Esophagus squamous epithelium (tissue), 5 donors: ENCODE data around the gene KIRREL2. TPM values are rescaled to one million over a fixed set of nuclear protein-coding genes. Genes with fewer than 3 reads are reported as not detected.

Experiments used
- DNase-seq: peaks from one replicate; lab custom pipeline; 2025; lab: John Stamatoyannopoulos, UW
- H3K27ac ChIP-seq, 4 donors: fragments of 200-600 bp; sonication (generic); one replicate each; pipeline ENCODE4 v1.5.1; 2016 to 2019; ENCODE audit warnings: mild to moderate bottlenecking in 1 of 4
- H3K27me3 ChIP-seq, 4 donors: fragments of 200-600 bp; sonication (generic); 1 replicate in 3 of 4; 2 replicates in 1 of 4; pipeline versions ENCODE4 v1.5.1 to v1.6.0; 2017 to 2021; ENCODE audit warnings: antibody characterized with exemption in 1 of 4
- H3K36me3 ChIP-seq, 3 donors: fragments of 200-600 bp; sonication (generic); one replicate each; pipeline ENCODE4 v1.5.1; 2016 to 2019
- H3K4me1 ChIP-seq, 3 donors: fragments of 200-600 bp; sonication (generic); one replicate each; pipeline ENCODE4 v1.5.1; 2017 to 2019
- H3K4me3 ChIP-seq, 4 donors: fragments of 200-600 bp; sonication (generic); 1 replicate in 3 of 4; 2 replicates in 1 of 4; pipeline ENCODE4 v1.5.1; 2016 to 2019; ENCODE audit warnings: mild to moderate bottlenecking in 2 of 4, moderate library complexity in 1 of 4
- H3K9me3 ChIP-seq, 3 donors: fragments of 200-600 bp; sonication (generic); one replicate each; pipeline ENCODE4 v1.5.1; 2016 to 2019
- POLR2A ChIP-seq, 4 donors: fragments of 450-650 bp; IDR thresholded peaks; one replicate each; pipeline ENCODE4 v1.6.1; 2017; ENCODE audit warnings: antibody characterized with exemption in 4 of 4, mild to moderate bottlenecking in 4 of 4, moderate library complexity in 3 of 4
- WGBS, 2 donors: methylation state at CpG; one replicate each; pipeline ENCODE4 v1.1.5; 2018; 5-methylcytosine and 5-hydroxymethylcytosine counted together
- intact Hi-C: fragments of 100-400 bp; cut with DNase I; formaldehyde crosslinking; loops from one replicate; pipeline ENCODE4 v1.15.0; 2022
- total RNA-seq, 4 donors: library from RNA; depleted of rRNA; stranded (reverse); fragments of >200 nt; gene quantifications; one replicate each; pipeline ENCODE4 v1.1.0, GENCODE V29; 2016
- TF ChIP-seq, protein P1 (sequence below), 6 experiments: fragments of 450-650 bp in 4 of 6; fragments of 200-600 bp in 2 of 6; sonication (generic) in 2 of 6; IDR thresholded peaks; one replicate each; pipeline ENCODE4 v1.5.1; 2016 to 2019; ENCODE audit warnings: antibody characterized with exemption in 6 of 6, mild to moderate bottlenecking in 4 of 6, moderate library complexity in 4 of 6
- donor health status: DM: yes; HTN: yes; CAD: no.

KIRREL2 gene
- total RNA-seq, 4 donors from 2014 or later: 0.57 TPM; not detected in 3

DNA sequence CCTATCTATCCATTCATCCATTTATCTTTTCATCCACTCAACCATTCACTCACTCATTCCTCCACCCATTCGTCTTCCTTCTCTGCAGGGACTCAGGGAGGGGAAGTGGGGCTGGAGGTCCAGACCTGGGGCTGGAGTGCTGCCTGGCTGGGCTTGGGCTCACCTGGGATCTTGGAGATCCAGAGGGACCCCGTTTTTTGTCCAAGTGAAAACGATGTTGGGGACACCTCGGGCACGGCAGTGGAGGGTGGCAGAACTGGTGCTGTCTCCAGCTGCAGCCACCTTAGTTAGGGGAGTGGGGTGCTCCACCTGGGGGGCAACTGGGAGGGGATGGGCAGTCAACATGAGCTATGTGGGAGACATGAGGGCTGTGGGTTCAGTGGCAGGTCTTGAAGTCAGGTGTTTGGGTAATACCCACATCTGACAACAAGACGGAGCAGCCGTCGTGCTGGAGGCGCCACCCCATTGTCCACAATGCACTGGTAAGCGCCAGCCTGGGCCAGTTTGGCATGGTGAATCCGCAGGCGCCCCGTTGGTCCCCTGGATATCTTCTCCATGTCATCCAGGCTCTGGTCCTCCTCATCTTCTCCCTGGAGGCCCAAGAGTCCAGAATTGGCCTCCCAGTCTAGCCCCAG, 14.6 kb upstream of the KIRREL2 start:
- intact Hi-C loops: no loop called here
- H3K36me3 ChIP-seq: no peaks in the 10 kb centered on the region
- H3K27ac ChIP-seq: no peak overlapping the region
- peaks cover 13 to 22% (median 14%) of the 10 kb centered on the region in 3 donors for H3K4me1 ChIP-seq
- TF ChIP-seq POLR2A (IDR thresholded peaks at IDR 0.05): no peak
- TF ChIP-seq, protein P1, sequence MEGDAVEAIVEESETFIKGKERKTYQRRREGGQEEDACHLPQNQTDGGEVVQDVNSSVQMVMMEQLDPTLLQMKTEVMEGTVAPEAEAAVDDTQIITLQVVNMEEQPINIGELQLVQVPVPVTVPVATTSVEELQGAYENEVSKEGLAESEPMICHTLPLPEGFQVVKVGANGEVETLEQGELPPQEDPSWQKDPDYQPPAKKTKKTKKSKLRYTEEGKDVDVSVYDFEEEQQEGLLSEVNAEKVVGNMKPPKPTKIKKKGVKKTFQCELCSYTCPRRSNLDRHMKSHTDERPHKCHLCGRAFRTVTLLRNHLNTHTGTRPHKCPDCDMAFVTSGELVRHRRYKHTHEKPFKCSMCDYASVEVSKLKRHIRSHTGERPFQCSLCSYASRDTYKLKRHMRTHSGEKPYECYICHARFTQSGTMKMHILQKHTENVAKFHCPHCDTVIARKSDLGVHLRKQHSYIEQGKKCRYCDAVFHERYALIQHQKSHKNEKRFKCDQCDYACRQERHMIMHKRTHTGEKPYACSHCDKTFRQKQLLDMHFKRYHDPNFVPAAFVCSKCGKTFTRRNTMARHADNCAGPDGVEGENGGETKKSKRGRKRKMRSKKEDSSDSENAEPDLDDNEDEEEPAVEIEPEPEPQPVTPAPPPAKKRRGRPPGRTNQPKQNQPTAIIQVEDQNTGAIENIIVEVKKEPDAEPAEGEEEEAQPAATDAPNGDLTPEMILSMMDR (IDR thresholded peaks at IDR 0.05): no peak
- H3K27me3 ChIP-seq: peaks cover 9 to 63% (median 15%) of the 10 kb centered on the region in 4 donors
- 81 to 88% methylated on average over 6 to 12 of the region's 13 CpGs for WGBS, 2 donors
- H3K4me3 ChIP-seq: no peak overlapping the region
- DNase-seq: no peak
- peaks cover 0 to 7% (median 5%) of the 10 kb centered on the region in 3 donors for H3K9me3 ChIP-seq

DNA sequence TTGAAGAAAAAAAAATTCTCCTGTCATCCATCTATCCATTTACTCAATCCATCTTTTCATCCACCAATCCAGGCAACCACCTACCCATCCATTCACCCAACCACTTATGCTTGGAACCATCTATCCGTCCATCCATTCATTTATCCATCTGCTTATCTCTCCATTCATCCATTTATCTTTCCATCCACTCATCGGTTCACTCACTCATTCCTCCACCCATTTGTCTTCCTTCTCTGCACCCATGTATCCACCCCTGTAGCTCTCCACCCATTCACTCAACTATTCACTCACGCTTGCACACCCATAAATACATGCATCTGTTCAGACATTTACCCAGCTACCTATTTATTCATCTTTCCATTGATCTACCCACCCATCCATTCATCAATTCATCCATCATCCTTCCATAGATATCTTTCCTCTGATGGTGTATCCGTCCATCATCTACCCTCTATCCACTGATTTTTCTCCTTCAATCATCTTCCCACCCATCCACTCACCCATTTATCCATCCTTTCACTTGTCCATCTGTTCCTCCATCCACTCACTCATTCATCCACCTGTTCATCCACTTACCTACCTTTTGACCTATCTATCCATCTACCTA, 13.9 kb upstream of the KIRREL2 start:
- Histone ChIP-seq H3K4me1 (peaks cover 13 to 22% (median 14%) of the 10 kb centered on the region in 3 donors), H3K36me3 (no peaks in the 10 kb centered on the region), H3K4me3 (no peak overlapping the region), H3K27ac (no peak overlapping the region), H3K27me3 (peaks cover 9 to 69% (median 16%) of the 10 kb centered on the region in 4 donors), H3K9me3 (peaks cover 0 to 7% (median 5%) of the 10 kb centered on the region in 3 donors)
- 78 to 87% methylated on average over 4 of the region's 4 CpGs for WGBS, 2 donors
- intact Hi-C loops: no loop called here
- DNase-seq: no peak
- TF ChIP-seq, protein P1 (IDR thresholded peaks at IDR 0.05): no peak
- TF ChIP-seq POLR2A (IDR thresholded peaks at IDR 0.05): no peak

DNA sequence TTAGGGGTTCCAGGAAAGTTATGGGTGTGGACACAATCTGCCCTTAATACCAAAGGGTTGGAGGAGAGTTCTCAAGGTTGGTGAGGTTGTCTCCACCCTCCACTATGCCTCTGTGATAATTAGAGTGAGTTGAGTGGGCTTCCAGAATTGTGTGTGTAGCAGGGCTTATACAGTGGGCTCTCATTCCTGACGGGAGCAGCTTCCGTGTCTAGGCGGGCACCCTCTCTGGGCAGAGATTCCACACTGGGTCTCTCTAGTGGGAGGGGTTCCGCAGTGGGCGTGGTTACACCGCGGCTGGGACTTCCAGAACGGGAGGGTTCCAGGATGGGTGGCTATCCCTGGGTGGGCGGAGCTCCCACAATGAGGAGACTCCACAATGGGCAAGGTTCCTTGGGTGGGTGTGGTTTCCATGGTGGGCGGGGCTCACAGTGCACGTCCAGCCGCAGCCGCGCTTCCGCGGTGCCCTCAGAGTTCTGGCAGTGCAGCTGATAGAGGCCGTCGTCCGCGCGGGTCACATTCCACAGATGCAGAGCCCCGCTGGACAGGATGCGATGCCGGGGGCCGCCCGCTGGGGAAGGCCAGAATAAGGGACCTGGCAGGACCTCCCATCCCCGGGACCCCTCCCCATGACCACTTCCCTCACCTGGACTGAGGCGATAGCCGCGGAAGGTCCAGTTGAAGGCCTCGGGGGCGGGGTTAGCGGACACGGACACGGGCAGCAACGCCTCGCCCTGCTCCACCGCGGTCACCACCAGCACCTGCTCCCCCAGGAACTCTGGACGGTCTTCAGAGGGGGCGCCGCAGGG, 12.8 kb upstream of the KIRREL2 start:
- no peak overlapping the region for H3K27ac ChIP-seq
- TF ChIP-seq POLR2A (IDR thresholded peaks at IDR 0.05): no peak
- TF ChIP-seq, protein P1 (IDR thresholded peaks at IDR 0.05): no peak
- 9 to 50% methylated on average over 1 to 8 of the region's 42 CpGs for WGBS, 2 donors
- peaks cover 9 to 73% (median 18%) of the 10 kb centered on the region in 4 donors for H3K27me3 ChIP-seq
- H3K4me3 ChIP-seq: no peak overlapping the region
- intact Hi-C loops: no loop called here
- peaks cover 13 to 22% (median 14%) of the 10 kb centered on the region in 3 donors for H3K4me1 ChIP-seq
- no peaks in the 10 kb centered on the region for H3K36me3 ChIP-seq
- H3K9me3 ChIP-seq: peaks cover 0 to 5% (median 0%) of the 10 kb centered on the region in 3 donors
- DNase-seq: no peak

DNA sequence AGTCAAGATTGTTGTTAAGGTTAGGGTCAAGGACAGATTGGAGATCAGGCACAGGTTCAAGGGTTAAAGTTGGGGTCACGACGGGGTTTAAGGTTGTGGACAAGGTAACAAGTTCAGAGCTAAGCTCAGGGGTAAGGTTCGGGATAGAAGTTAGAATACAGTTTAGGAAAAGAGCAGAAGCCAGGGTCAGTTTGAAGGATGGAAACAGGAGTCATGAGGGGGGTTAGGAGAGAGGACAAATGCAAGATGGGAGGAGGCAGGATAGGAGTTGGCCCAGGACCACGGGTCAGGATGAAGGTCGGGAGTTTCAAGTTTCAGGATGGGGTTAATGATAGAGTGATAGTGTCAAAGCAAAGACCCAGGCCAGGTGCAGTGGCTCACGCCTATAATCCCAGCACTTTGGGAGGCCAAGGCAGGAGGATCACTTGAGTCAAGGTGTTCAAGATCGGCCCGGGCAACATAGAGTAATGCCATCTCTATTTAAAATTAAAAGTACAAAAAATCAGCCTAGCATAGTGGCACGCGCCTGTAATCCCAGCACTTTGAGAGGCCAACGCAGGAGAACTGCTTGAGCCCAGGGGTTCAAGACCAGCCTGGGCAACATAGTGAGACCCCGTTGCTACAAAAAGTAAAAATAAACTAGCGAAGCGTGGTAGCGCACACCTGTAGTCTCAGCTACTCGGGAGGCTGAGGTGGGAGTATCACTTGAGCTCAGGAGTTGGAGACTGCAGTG, 12.1 kb upstream of the KIRREL2 start:
- intact Hi-C loops: no loop called here
- Histone ChIP-seq H3K27me3 (peaks cover 9 to 80% (median 18%) of the 10 kb centered on the region in 4 donors), H3K36me3 (no peaks in the 10 kb centered on the region), H3K9me3 (no peaks in the 10 kb centered on the region), H3K4me1 (peaks cover 13 to 22% (median 14%) of the 10 kb centered on the region in 3 donors), H3K27ac (no peak overlapping the region), H3K4me3 (peak overlapping the region in 2 of 4 donors; percentile 10 to 28)
- 55 to 56% methylated on average over 16 of the region's 16 CpGs for WGBS, 2 donors
- no peak for TF ChIP-seq POLR2A (IDR thresholded peaks at IDR 0.05)
- TF ChIP-seq, protein P1 (IDR thresholded peaks at IDR 0.05): no peak
- no peak for DNase-seq
